ENCODE measurements around the gene HOXD9.

Gene HOXD9

GRCh38 chr2:176152350-176153181 lies 30.0 kb downstream of the HOXD9 start:
- DNase-seq (ENCODE audit: low read depth): no peak

DNA sequence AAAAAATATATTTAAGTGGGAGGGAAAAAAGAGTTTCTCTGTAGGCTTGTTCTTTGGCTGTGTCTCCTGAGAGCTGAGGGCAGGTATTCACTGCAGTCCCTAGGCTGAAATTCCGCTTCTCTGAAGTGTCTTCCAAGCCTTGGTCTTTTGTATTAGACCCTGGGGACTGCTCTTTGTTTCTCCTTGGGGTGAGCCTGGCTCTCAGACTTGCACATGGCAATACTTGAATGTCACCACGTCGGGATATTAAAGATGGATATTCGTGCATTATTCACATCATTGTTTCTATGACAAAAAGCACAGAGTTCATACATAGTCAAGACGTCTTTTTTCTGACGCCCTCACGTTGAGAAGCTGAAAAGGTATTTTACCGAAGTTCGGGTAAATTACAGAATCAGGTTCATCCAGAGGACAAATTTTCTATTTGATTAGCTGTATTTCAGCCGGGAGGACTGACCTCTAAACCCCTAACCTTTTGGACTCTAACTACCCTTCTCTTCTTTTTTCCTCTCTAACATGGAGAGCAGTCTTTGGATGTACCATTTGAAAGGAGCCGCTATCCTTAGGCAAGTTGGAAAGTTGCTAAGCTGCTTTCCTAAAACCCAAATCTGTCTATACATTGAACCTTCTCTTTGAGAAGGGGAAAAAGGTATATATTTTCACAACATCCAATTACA lies 32.2 kb downstream of the HOXD9 start:
- DNase-seq (ENCODE audit: low read depth): no peak

DNA sequence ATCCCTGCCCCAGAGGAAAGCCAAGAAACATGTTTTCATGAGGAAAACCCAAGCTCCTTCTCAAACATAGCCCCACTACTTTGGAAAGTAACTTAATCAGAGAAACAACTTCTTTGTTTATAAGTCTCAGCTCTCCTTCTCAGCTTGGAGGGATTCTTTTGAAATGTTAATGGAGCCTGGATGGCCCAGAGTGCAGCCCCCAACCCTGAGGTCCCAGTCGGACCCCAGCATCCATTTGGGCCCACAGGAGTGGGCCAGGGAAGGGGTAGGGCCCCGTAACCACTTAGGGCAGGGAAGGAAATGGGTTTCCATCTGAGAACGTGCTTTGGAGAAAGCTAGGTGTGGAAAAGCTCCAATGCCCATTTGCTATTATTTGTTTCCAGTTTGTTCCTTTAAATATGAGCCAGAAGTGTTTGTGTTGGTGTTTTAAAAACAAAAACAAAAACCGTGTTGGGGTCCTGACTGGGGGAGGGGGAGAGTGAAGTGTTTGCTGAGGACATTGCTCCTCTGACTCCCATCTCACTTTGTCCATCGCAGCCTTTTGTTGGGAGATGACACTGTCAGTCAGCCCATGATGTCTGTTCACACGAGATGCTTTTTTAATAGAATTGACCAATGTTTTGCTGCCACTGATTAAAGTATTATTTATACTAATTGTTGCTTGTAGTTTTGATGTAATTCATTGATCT lies 33.0 kb downstream of the HOXD9 start:
- no peak for DNase-seq (ENCODE audit: low read depth)

- no peak for DNase-seq (ENCODE audit: low read depth)
These were observed 33.8 kb downstream of the HOXD9 start for GRCh38 chr2:176156301-176156806.

DNA sequence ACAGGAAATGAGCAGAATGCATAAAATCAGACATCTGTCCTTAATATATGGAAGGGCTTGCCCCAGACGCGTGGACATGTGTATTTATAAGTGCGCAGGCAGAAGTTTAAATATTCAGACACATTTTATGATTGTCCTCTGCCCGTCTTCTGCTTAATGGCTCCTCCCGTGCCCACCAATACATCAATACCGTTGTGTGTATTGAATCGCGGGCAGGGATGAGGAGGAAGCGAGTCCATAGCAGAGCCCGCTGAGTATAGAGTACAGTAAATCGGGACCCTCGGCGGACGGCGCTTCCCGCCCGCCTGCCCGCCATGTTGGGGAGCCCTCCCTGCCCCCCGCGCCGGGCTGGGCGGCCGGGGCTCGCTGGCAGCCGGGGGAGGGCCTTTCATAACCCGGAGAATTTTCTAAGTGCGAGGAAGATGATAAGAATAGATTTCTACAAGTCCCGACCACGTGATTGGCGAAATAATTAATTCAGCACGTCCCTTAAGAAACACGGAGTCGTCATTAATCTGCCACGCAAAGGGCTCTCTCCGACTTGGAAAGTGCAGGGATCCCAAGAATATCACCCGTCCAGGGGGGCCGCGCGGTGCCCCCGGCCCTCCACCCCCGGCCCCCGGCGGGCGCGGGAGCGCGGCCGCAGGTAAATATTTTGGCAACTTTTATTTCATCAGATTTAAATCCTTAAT lies 34.4 kb downstream of the HOXD9 start, which contains the start of gene HOXD3:
Gene HOXD3 (plus strand): TSS at position 501 of the 692 bp plus-strand sequence. CDS start 11,808 bp downstream, outside the sequence.
- DNase-seq (ENCODE audit: low read depth): no peak

DNA sequence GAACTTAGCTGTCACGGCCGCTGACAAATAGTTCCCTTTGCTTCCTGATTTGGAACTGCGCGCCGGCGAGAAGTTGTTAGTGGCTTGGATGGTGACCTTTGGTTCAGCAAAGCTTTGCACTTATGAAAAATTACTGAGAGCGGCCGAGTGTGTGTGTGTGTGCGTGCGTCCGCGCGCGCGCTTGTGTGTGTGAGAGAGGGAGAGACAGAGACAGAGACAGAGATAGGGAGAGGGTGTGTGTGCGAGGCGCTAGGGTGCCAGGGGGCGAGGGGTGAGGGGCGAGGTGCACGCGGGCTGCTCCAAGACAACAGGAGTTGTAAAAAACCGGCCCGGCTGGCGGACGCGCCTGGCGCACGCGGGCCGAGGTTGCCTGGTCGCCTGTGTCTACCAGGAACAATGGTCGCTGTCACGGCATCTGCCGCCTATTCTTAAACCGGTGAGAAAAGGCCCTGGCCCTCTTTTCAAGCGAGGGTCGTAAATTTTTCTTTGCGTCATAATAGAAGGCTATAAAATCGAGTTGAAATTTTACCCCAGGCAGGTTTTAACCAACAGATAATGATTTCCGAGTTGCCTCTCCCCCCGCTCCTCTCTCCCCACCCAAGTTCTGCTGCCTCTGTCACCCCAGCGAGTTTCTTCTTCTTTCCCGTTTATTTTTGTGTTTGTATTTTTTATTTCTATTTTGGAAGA lies 35.1 kb downstream of the HOXD9 start:
- DNase-seq (ENCODE audit: low read depth): no peak

- DNase-seq (ENCODE audit: low read depth): no peak
These were observed 35.7 kb downstream of the HOXD9 start for GRCh38 chr2:176158186-176158591.

DNA sequence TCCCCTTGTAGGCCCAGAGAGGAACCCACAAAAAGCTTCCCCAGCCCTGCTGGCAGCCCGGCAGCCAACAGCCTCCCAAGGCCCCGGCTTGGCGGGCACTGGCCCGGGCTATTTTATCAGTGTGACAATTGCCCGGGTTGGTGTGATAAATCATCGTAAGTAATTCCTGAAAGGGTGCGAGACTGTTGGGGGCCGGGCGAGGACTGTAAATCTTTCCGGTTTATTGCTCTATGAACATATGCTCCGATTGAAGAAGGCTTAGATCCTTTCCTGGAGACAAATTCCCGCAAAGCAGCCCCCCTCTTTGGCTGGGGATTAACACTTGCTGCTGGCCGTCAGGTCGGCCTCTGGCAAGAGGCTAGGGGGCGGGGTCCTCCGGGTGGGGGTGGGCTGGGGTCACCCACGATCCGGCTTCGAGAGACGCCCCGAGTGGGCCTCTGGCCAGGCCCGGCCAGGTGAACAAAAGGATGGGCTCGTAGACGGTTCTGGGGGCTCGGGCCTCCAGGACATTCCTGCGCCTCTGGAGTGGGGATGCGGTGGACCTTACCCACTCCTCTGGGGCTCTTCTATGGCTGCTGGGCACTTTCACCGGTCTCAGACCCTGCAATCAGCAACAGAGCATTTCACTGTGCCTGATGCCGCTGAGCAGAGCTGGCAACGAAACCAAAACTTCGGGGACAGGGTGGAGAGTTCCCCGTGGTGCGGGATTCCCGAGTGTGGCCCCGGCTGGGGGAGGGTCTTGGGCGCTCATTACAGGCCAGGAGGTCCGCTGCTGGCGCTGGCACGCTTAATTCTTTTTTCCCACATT lies 36.5 kb downstream of the HOXD9 start:
- no peak for DNase-seq (ENCODE audit: low read depth)

GRCh38 chr2:176159663-176160250 lies 37.2 kb downstream of the HOXD9 start:
- no peak for DNase-seq (ENCODE audit: low read depth)

DNA sequence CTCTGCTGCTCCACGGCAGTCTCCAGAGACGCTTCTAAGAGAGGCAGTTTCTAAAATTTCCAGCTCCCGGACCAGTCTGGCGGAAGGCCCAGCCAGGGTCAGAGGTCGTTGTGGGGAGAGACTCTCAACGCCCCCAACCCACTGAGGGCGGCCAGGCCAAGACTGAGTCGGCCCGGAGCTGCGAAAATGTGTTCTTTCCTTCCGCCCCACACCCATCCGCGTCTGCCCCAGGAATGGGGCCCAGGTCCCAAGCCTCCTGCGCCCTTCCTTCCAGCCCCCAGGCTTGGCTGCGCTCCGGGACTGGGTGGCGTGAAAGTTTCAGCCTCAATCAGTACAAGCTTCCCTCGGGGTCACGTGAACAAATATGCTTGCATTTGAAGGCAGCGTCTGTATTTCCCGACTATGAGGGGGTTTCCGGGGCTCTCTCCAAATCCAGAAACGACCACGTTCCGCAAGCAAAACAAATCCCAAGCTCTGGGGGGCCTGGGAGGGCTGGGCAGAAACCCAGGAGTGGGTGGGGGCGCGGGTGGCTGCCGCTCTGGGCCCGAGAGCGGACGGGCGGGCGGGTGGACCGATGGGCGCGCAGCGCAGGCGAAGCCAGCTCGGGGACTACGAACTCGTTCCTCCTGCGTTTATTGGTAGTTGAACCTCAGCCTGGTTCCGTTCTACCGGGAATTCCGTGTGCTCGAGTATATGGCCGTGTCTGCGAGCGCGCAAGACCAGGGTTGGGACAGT lies 37.9 kb downstream of the HOXD9 start:
- no peak for DNase-seq (ENCODE audit: low read depth)

DNA sequence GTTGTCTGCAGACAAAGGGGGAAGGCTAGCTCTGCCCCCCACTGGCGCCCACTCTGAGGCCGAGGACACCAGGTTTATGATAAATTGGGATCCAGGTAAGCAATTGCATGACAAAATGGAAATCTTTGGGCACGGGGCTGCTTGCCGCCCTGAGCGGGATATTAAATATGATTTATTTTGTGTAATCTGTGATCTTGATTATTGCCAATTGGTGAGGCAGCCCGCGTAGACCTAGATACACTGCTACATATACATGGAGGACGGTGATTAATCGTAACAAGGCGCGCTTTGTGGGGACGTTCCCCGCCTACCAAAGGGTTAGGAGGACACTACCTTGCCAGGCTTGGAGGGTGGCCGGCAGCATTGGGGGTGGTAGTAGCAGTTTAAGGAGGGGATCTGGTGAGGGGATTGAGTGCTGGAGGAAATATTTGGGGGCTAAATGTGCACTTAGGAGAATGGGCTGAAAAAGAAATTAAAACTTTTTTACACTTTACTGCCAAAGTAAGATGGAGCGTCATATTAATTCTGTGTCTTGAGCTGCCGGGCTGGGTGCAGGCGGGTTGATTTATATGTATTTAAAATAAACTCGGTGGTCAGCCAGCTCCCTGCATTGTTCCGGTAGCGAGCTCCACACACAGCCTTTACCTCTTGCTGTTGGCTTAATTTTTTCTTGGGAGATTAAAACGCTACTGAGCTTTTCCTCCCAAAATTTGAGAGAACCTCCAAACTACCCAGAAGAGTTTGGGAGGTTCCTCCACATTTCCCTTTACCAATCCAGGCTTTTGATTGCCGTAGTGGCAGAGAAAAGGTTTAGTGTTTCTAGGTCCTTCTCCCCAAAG lies 38.7 kb downstream of the HOXD9 start:
- DNase-seq (ENCODE audit: low read depth): no peak

- DNase-seq (ENCODE audit: low read depth): no peak
These were observed 39.5 kb downstream of the HOXD9 start for GRCh38 chr2:176161825-176162626.

GRCh38 chr2:176162911-176163671 lies 40.6 kb downstream of the HOXD9 start:
- no peak for DNase-seq (ENCODE audit: low read depth)

GRCh38 chr2:176163672-176164056 lies 41.1 kb downstream of the HOXD9 start:
- DNase-seq (ENCODE audit: low read depth): no peak

DNA sequence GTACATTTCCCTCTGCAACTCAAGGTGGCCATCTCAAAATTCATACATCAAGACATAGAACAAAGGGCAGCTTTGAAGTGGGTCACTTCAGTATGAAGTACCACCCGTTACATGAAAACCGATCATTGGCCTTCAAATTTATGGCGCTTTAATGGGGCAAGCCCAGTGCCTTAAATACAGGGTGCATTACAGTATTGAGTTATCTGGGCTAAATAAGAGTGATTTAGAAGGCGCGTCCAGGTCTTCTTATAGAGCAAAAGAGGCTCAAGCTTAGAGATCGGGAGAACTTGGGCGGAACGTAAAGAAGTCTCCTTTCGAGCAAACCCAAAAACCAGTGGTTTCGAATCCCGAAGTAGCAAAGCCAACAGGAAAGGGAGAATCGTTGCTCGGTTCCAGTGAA lies 41.7 kb downstream of the HOXD9 start:
- no peak for DNase-seq (ENCODE audit: low read depth)

- DNase-seq (ENCODE audit: low read depth): no peak
These were observed 42.3 kb downstream of the HOXD9 start for GRCh38 chr2:176164611-176165369.

Measured in T-helper 22 cell (primary cell).